Measurements from ENCODE around the gene LARP1. TPM values are rescaled to one million over a fixed set of nuclear protein-coding genes. Genes with fewer than 3 reads are reported as not detected.

The LARP1 gene
- total RNA-seq, 4 donors from 2014 or later: 79.7 to 128 (median 101) TPM

- no peak for DNase-seq (ENCODE audit: extremely low spot score)
- no peaks in the 10 kb centered on the region for H3K9me3 ChIP-seq
- TF ChIP-seq, protein P1, sequence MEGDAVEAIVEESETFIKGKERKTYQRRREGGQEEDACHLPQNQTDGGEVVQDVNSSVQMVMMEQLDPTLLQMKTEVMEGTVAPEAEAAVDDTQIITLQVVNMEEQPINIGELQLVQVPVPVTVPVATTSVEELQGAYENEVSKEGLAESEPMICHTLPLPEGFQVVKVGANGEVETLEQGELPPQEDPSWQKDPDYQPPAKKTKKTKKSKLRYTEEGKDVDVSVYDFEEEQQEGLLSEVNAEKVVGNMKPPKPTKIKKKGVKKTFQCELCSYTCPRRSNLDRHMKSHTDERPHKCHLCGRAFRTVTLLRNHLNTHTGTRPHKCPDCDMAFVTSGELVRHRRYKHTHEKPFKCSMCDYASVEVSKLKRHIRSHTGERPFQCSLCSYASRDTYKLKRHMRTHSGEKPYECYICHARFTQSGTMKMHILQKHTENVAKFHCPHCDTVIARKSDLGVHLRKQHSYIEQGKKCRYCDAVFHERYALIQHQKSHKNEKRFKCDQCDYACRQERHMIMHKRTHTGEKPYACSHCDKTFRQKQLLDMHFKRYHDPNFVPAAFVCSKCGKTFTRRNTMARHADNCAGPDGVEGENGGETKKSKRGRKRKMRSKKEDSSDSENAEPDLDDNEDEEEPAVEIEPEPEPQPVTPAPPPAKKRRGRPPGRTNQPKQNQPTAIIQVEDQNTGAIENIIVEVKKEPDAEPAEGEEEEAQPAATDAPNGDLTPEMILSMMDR (IDR thresholded peaks at IDR 0.05): no peak
- peak; percentile 61 to 72 for TF ChIP-seq POLR2AphosphoS5 (IDR thresholded peaks at IDR 0.05)
- 28% methylated on average over 5 of the region's 5 CpGs for WGBS
- no peaks in the 10 kb centered on the region for H3K27me3 ChIP-seq
- H3K4me3 ChIP-seq: peak overlapping the region; percentile 71 to 87 (median 76)
- H3K27ac ChIP-seq (replicated peaks in 1 of 4): peak overlapping the region; percentile 95 to 97 (median 96)
- H3K36me3 ChIP-seq: peaks cover 12 to 21% (median 17%) of the 10 kb centered on the region in 4 donors
- intact Hi-C loops (cut with DNase I): no loop called here
- peaks cover 35 to 56% (median 52%) of the 10 kb centered on the region in 4 donors for H3K4me1 ChIP-seq
Observed at GRCh38 chr5:154860123-154860522, 104.9 kb downstream of the LARP1 start.

- no peak for TF ChIP-seq POLR2AphosphoS5 (IDR thresholded peaks at IDR 0.05)
- TF ChIP-seq, protein P1 (IDR thresholded peaks at IDR 0.05): no peak
- TF ChIP-seq EP300 (IDR thresholded peaks at IDR 0.05): no peak
Observed at GRCh38 chr5:154860765-154861164, 105.6 kb downstream of the LARP1 start.

GRCh38 chr5:154861946-154862345 lies 106.8 kb downstream of the LARP1 start:
- 82% methylated on average over 8 of the region's 8 CpGs for WGBS
- DNase-seq (ENCODE audit: extremely low spot score): no peak
- no peak for TF ChIP-seq POLR2A (IDR thresholded peaks at IDR 0.05; ENCODE audit: low read depth)
- TF ChIP-seq EP300 (IDR thresholded peaks at IDR 0.05): no peak
- TF ChIP-seq, protein P1 (IDR thresholded peaks at IDR 0.05): no peak
- no peak for TF ChIP-seq POLR2AphosphoS5 (IDR thresholded peaks at IDR 0.05)
- H3K4me1 ChIP-seq: peaks cover 33 to 57% (median 54%) of the 10 kb centered on the region in 4 donors
- intact Hi-C loops (cut with DNase I): no loop called here
- peaks cover 29 to 39% (median 34%) of the 10 kb centered on the region in 4 donors for H3K36me3 ChIP-seq
- H3K27ac ChIP-seq (replicated peaks in 1 of 4): no peak overlapping the region
- H3K9me3 ChIP-seq: no peaks in the 10 kb centered on the region
- no peaks in the 10 kb centered on the region for H3K27me3 ChIP-seq
- no peak overlapping the region for H3K4me3 ChIP-seq

More at GRCh38 chr5:154860765-154861164, 105.6 kb downstream of the LARP1 start:
- peaks cover 35 to 61% (median 55%) of the 10 kb centered on the region in 4 donors for H3K4me1 ChIP-seq
- WGBS: 39% methylated on average over 4 of the region's 4 CpGs
- H3K36me3 ChIP-seq: peaks cover 18 to 27% (median 23%) of the 10 kb centered on the region in 4 donors
- H3K27ac ChIP-seq (replicated peaks in 1 of 4): peak overlapping the region; percentile 8 to 97 (median 95)
- no peaks in the 10 kb centered on the region for H3K27me3 ChIP-seq
- peak overlapping the region; percentile 71 to 87 (median 76) for H3K4me3 ChIP-seq
- no peak for DNase-seq (ENCODE audit: extremely low spot score)
- intact Hi-C loops (cut with DNase I): no loop called here
- H3K9me3 ChIP-seq: no peaks in the 10 kb centered on the region

DNA sequence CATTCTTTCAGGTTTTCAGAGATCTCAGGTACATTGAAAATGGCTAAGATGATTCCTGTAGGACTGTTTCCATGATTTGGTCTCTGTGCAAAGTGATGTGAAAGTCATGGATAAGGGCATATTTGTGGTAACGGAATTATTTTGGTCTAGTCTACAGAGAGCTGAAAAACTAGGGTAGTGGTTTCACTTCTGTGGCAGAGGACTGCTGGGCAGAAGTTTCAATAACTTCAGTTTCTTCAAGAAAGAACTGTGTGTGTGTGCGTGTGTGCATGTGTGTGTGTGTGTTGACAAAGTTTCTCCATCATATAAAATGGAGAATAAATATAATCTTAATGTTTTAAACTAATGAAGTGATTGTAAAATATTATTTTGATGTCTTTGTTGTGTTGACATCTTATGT lies 107.6 kb downstream of the LARP1 start:
- 74% methylated on average over 2 of the region's 2 CpGs for WGBS
- Histone ChIP-seq H3K27ac (replicated peaks in 1 of 4) (no peak overlapping the region), H3K27me3 (no peaks in the 10 kb centered on the region), H3K4me1 (peaks cover 31 to 55% (median 52%) of the 10 kb centered on the region in 4 donors), H3K36me3 (peaks cover 29 to 44% (median 38%) of the 10 kb centered on the region in 4 donors), H3K4me3 (no peak overlapping the region), H3K9me3 (no peaks in the 10 kb centered on the region)
- DNase-seq (ENCODE audit: extremely low spot score): no peak
- TF ChIP-seq POLR2AphosphoS5 (IDR thresholded peaks at IDR 0.05): no peak
- TF ChIP-seq, protein P1 (IDR thresholded peaks at IDR 0.05): no peak
- no peak for TF ChIP-seq POLR2A (IDR thresholded peaks at IDR 0.05; ENCODE audit: low read depth)
- no peak for TF ChIP-seq EP300 (IDR thresholded peaks at IDR 0.05)
- intact Hi-C loops (cut with DNase I): no loop called here

Data from esophagus muscularis mucosa (tissue), 4 donors.